ENCODE results near the gene DOK6.

Gene DOK6

GRCh38 chr18:69730664-69731063, 330.0 kb downstream of the DOK6 start:
- no peaks in the 10 kb centered on the region for H3K9me3 ChIP-seq (ENCODE audit: insufficient read depth, low read depth, low read length)

GRCh38 chr18:69734536-69734935, 333.8 kb downstream of the DOK6 start:
- no peak overlapping the region for H3K23ac ChIP-seq (ENCODE audit: low read length)
- no peak overlapping the region for H3K4me3 ChIP-seq (ENCODE audit: low read depth, low read length)
- no peak overlapping the region for H4K12ac ChIP-seq (ENCODE audit: low read depth, low read length)
- H2BK120ac ChIP-seq (ENCODE audit: insufficient read depth, low read length, poor library complexity) = no peak overlapping the region
- H3K79me1 ChIP-seq (ENCODE audit: low read length) = no peaks in the 10 kb centered on the region
- no peak overlapping the region for H2AK5ac ChIP-seq (ENCODE audit: low read length)
- H3K9ac ChIP-seq (ENCODE audit: low read length) = no peak overlapping the region
- H4K91ac ChIP-seq (ENCODE audit: low read depth, low read length) = no peak overlapping the region
- WGBS (ENCODE audit: extremely low coverage, insufficient coverage, insufficient read length) = no CpG with 5 or more reads among the region's 2 CpGs
- H3K18ac ChIP-seq (ENCODE audit: low read length) = no peak overlapping the region
- no peak overlapping the region for H2BK12ac ChIP-seq (ENCODE audit: low read length)
- H3K4me2 ChIP-seq (ENCODE audit: low read length) = no peak overlapping the region
- no peak overlapping the region for H4K8ac ChIP-seq (ENCODE audit: low read depth, low read length)
- no peak overlapping the region for H2AFZ ChIP-seq (ENCODE audit: insufficient read depth, low read length, poor library complexity)
- H3K27ac ChIP-seq (ENCODE audit: low read depth, low read length) = no peak overlapping the region
- no peak for DNase-seq
- no peaks in the 10 kb centered on the region for H3K79me2 ChIP-seq (ENCODE audit: control insufficient read depth, insufficient read depth, low read length, poor library complexity)
- no peaks in the 10 kb centered on the region for H3K36me3 ChIP-seq (ENCODE audit: control insufficient read depth in 1 of 2, insufficient read depth in 2 of 2, low read length in 2 of 2)
- H2BK5ac ChIP-seq (ENCODE audit: low read depth, low read length, poor library complexity) = no peak overlapping the region
- H3K9me3 ChIP-seq (ENCODE audit: insufficient read depth, low read depth, low read length) = no peaks in the 10 kb centered on the region
- no peaks in the 10 kb centered on the region for H3K27me3 ChIP-seq (ENCODE audit: insufficient read depth, low read length)
- no peaks in the 10 kb centered on the region for H3K4me1 ChIP-seq (ENCODE audit: control insufficient read depth in 1 of 2, insufficient read depth in 2 of 2, low read length in 2 of 2)
- no peak overlapping the region for H3K4ac ChIP-seq (ENCODE audit: low read depth, low read length)
- no peak overlapping the region for H3K14ac ChIP-seq (ENCODE audit: low read length)

More at GRCh38 chr18:69730664-69731063, 330.0 kb downstream of the DOK6 start:
- Histone ChIP-seq H3K27me3 (ENCODE audit: insufficient read depth, low read length) (no peaks in the 10 kb centered on the region), H3K18ac (ENCODE audit: low read length) (no peak overlapping the region), H3K36me3 (ENCODE audit: control insufficient read depth in 1 of 2, insufficient read depth in 2 of 2, low read length in 2 of 2) (no peaks in the 10 kb centered on the region), H4K91ac (ENCODE audit: low read depth, low read length) (no peak overlapping the region), H3K79me2 (ENCODE audit: control insufficient read depth, insufficient read depth, low read length, poor library complexity) (no peaks in the 10 kb centered on the region), H4K12ac (ENCODE audit: low read depth, low read length) (no peak overlapping the region), H2BK12ac (ENCODE audit: low read length) (no peak overlapping the region), H2AFZ (ENCODE audit: insufficient read depth, low read length, poor library complexity) (no peak overlapping the region), H2BK120ac (ENCODE audit: insufficient read depth, low read length, poor library complexity) (no peak overlapping the region), H4K8ac (ENCODE audit: low read depth, low read length) (no peak overlapping the region), H3K27ac (ENCODE audit: low read depth, low read length) (no peak overlapping the region), H3K4me1 (ENCODE audit: control insufficient read depth in 1 of 2, insufficient read depth in 2 of 2, low read length in 2 of 2) (peaks cover 3% of the 10 kb centered on the region in 2 experiments), H3K79me1 (ENCODE audit: low read length) (no peaks in the 10 kb centered on the region), H3K14ac (ENCODE audit: low read length) (no peak overlapping the region), H2AK5ac (ENCODE audit: low read length) (no peak overlapping the region), H3K23ac (ENCODE audit: low read length) (no peak overlapping the region), H3K4me2 (ENCODE audit: low read length) (no peak overlapping the region), H3K4me3 (ENCODE audit: low read depth, low read length) (no peak overlapping the region), H3K9ac (ENCODE audit: low read length) (no peak overlapping the region), H3K4ac (ENCODE audit: low read depth, low read length) (no peak overlapping the region), H2BK5ac (ENCODE audit: low read depth, low read length, poor library complexity) (no peak overlapping the region)
- no CpG with 5 or more reads among the region's 1 CpG for WGBS (ENCODE audit: extremely low coverage, insufficient coverage, insufficient read length)
- DNase-seq = no peak

- Histone ChIP-seq H3K18ac (ENCODE audit: low read length) (no peak overlapping the region), H2AFZ (ENCODE audit: insufficient read depth, low read length, poor library complexity) (no peak overlapping the region), H3K4me3 (ENCODE audit: low read depth, low read length) (no peak overlapping the region), H3K14ac (ENCODE audit: low read length) (no peak overlapping the region), H3K9ac (ENCODE audit: low read length) (no peak overlapping the region), H3K27ac (ENCODE audit: low read depth, low read length) (no peak overlapping the region), H3K23ac (ENCODE audit: low read length) (no peak overlapping the region), H2BK12ac (ENCODE audit: low read length) (no peak overlapping the region), H4K8ac (ENCODE audit: low read depth, low read length) (no peak overlapping the region), H3K36me3 (ENCODE audit: control insufficient read depth in 1 of 2, insufficient read depth in 2 of 2, low read length in 2 of 2) (no peaks in the 10 kb centered on the region), H2BK5ac (ENCODE audit: low read depth, low read length, poor library complexity) (no peak overlapping the region), H2AK5ac (ENCODE audit: low read length) (no peak overlapping the region), H2BK120ac (ENCODE audit: insufficient read depth, low read length, poor library complexity) (no peak overlapping the region), H3K79me2 (ENCODE audit: control insufficient read depth, insufficient read depth, low read length, poor library complexity) (no peaks in the 10 kb centered on the region), H3K27me3 (ENCODE audit: insufficient read depth, low read length) (no peaks in the 10 kb centered on the region), H3K79me1 (ENCODE audit: low read length) (no peaks in the 10 kb centered on the region), H3K9me3 (ENCODE audit: insufficient read depth, low read depth, low read length) (no peaks in the 10 kb centered on the region), H4K91ac (ENCODE audit: low read depth, low read length) (no peak overlapping the region), H3K4ac (ENCODE audit: low read depth, low read length) (no peak overlapping the region), H3K4me1 (ENCODE audit: control insufficient read depth in 1 of 2, insufficient read depth in 2 of 2, low read length in 2 of 2) (no peaks in the 10 kb centered on the region), H3K4me2 (ENCODE audit: low read length) (no peak overlapping the region), H4K12ac (ENCODE audit: low read depth, low read length) (no peak overlapping the region)
- DNase-seq = no peak
- WGBS (ENCODE audit: extremely low coverage, insufficient coverage, insufficient read length) = no CpG with 5 or more reads among the region's 2 CpGs
Observed at GRCh38 chr18:69736730-69737129, 336.0 kb downstream of the DOK6 start.

DNA sequence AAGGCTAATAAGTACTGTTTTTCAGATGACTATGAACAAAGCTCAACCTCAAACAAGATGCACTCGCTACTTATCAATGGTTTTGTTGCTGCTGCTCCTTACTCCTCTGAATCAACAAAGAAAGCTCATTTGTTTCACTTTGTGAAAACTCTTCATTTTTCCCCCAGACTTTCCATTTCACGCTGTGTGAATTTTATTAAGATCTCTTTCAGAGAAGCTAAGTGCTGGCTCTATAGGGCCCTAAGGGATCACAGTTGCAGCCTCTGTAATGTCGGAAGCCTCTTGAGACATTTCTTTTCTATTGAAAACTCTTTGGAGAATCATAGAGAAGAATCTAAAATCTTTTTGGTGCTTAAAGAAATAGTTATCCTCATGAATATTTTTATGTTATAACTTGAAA, 337.2 kb downstream of the DOK6 start:
- no peak overlapping the region for H3K14ac ChIP-seq (ENCODE audit: low read length)
- H3K9ac ChIP-seq (ENCODE audit: low read length) = no peak overlapping the region
- H3K36me3 ChIP-seq (ENCODE audit: control insufficient read depth in 1 of 2, insufficient read depth in 2 of 2, low read length in 2 of 2) = no peaks in the 10 kb centered on the region
- H3K27ac ChIP-seq (ENCODE audit: low read depth, low read length) = no peak overlapping the region
- H4K12ac ChIP-seq (ENCODE audit: low read depth, low read length) = no peak overlapping the region
- H3K79me1 ChIP-seq (ENCODE audit: low read length) = no peaks in the 10 kb centered on the region
- no peaks in the 10 kb centered on the region for H3K9me3 ChIP-seq (ENCODE audit: insufficient read depth, low read depth, low read length)
- no peak overlapping the region for H2BK12ac ChIP-seq (ENCODE audit: low read length)
- no peak overlapping the region for H2AFZ ChIP-seq (ENCODE audit: insufficient read depth, low read length, poor library complexity)
- H2BK5ac ChIP-seq (ENCODE audit: low read depth, low read length, poor library complexity) = no peak overlapping the region
- no peak overlapping the region for H2BK120ac ChIP-seq (ENCODE audit: insufficient read depth, low read length, poor library complexity)
- H3K27me3 ChIP-seq (ENCODE audit: insufficient read depth, low read length) = no peaks in the 10 kb centered on the region
- no CpG with 5 or more reads among the region's 3 CpGs for WGBS (ENCODE audit: extremely low coverage, insufficient coverage, insufficient read length)
- H3K23ac ChIP-seq (ENCODE audit: low read length) = no peak overlapping the region
- H3K18ac ChIP-seq (ENCODE audit: low read length) = no peak overlapping the region
- H3K4me3 ChIP-seq (ENCODE audit: low read depth, low read length) = no peak overlapping the region
- no peak overlapping the region for H2AK5ac ChIP-seq (ENCODE audit: low read length)
- H4K91ac ChIP-seq (ENCODE audit: low read depth, low read length) = no peak overlapping the region
- DNase-seq = no peak
- no peak overlapping the region for H3K4ac ChIP-seq (ENCODE audit: low read depth, low read length)
- H3K4me2 ChIP-seq (ENCODE audit: low read length) = no peak overlapping the region
- H3K4me1 ChIP-seq (ENCODE audit: control insufficient read depth in 1 of 2, insufficient read depth in 2 of 2, low read length in 2 of 2) = no peaks in the 10 kb centered on the region
- no peaks in the 10 kb centered on the region for H3K79me2 ChIP-seq (ENCODE audit: control insufficient read depth, insufficient read depth, low read length, poor library complexity)
- H4K8ac ChIP-seq (ENCODE audit: low read depth, low read length) = no peak overlapping the region
